Activated T-cell treated with anti-CD3 and anti-CD28 coated beads, Interleukin-2, amount 50 U/mL, for 4 hours (primary cell): ENCODE data around the gene ARGLU1. TPM values are rescaled to one million over a fixed set of nuclear protein-coding genes. Genes with fewer than 3 reads are reported as not detected.
A peak's percentile ranks its signal among the peaks of the same experiment; 100 is the strongest.

Experiments used
- ATAC-seq, 2 donors: fragments of 200-7000 bp; cut with Tn5 transposase; one replicate each; pipeline ENCODE4 v1.10.0; 2021
- DNase-seq: peaks from one replicate; pipeline ENCODE4 v3.0.0-alpha.2; 2020
- H3K27me3 Mint-ChIP-seq: one replicate; pipeline ENCODE4 v1.8.0; 2021; ENCODE audit warnings: low read depth, mixed read lengths
- H3K36me3 Mint-ChIP-seq: one replicate; pipeline ENCODE4 v1.8.0; 2022; ENCODE audit warnings: mixed read lengths; ENCODE audit not compliant: insufficient read depth
- H3K4me1 Mint-ChIP-seq: one replicate; pipeline ENCODE4 v1.8.0; 2021; ENCODE audit warnings: low read depth, mixed read lengths
- H3K4me3 Mint-ChIP-seq: one replicate; pipeline ENCODE4 v1.8.0; 2021; ENCODE audit warnings: mild to moderate bottlenecking, moderate library complexity, mixed read lengths
- H3K9me3 Mint-ChIP-seq: one replicate; pipeline ENCODE4 v1.8.0; 2021; ENCODE audit warnings: mixed read lengths
- total RNA-seq, 3 donors: library from RNA; stranded (reverse); gene quantifications; one replicate each; pipeline ENCODE4 v1.2.1, GENCODE V29; 2021

ARGLU1 gene
- total RNA-seq, 3 donors from 2014 or later: 71.9 to 78.9 (median 73.2) TPM

GRCh38 chr13:106596275-106596937 is 28.5 kb upstream of the ARGLU1 start:
- H3K4me1 Mint-ChIP-seq: peaks cover 10% of the 10 kb centered on the region
- H3K9me3 Mint-ChIP-seq: no peaks in the 10 kb centered on the region
- H3K36me3 Mint-ChIP-seq: no peaks in the 10 kb centered on the region
- no peak for DNase-seq
- peaks cover 16% of the 10 kb centered on the region for H3K27me3 Mint-ChIP-seq
- ATAC-seq: no peak
- H3K4me3 Mint-ChIP-seq: no peak overlapping the region

- Mint-ChIP-seq H3K36me3 (no peaks in the 10 kb centered on the region), H3K9me3 (no peaks in the 10 kb centered on the region), H3K4me1 (peaks cover 8% of the 10 kb centered on the region), H3K27me3 (peaks cover 17% of the 10 kb centered on the region), H3K4me3 (no peak overlapping the region)
- DNase-seq (no peak), ATAC-seq (no peak)
These were observed 27.7 kb upstream of the ARGLU1 start for GRCh38 chr13:106595625-106596024.

- peaks cover 2% of the 10 kb centered on the region for H3K4me1 Mint-ChIP-seq
- no peak for ATAC-seq
- H3K27me3 Mint-ChIP-seq: peaks cover 17% of the 10 kb centered on the region
- no peaks in the 10 kb centered on the region for H3K9me3 Mint-ChIP-seq
- DNase-seq: no peak
- no peaks in the 10 kb centered on the region for H3K36me3 Mint-ChIP-seq
- no peak overlapping the region for H3K4me3 Mint-ChIP-seq
These were observed 27.0 kb upstream of the ARGLU1 start for GRCh38 chr13:106594980-106595379.

GRCh38 chr13:106593132-106593531 is 25.2 kb upstream of the ARGLU1 start:
- H3K36me3 Mint-ChIP-seq: no peaks in the 10 kb centered on the region
- H3K4me1 Mint-ChIP-seq: no peaks in the 10 kb centered on the region
- H3K9me3 Mint-ChIP-seq: no peaks in the 10 kb centered on the region
- H3K27me3 Mint-ChIP-seq: peaks cover 25% of the 10 kb centered on the region
- DNase-seq (no peak), ATAC-seq (no peak)
- H3K4me3 Mint-ChIP-seq: no peak overlapping the region

GRCh38 chr13:106591299-106591698 is 23.4 kb upstream of the ARGLU1 start:
- Mint-ChIP-seq H3K9me3 (peaks cover 8% of the 10 kb centered on the region), H3K36me3 (peaks cover 1% of the 10 kb centered on the region), H3K4me3 (no peak overlapping the region), H3K27me3 (peaks cover 21% of the 10 kb centered on the region), H3K4me1 (no peaks in the 10 kb centered on the region)
- ATAC-seq: no peak
- DNase-seq: no peak

- ATAC-seq (no peak), DNase-seq (no peak)
- Mint-ChIP-seq H3K9me3 (peaks cover 21% of the 10 kb centered on the region), H3K36me3 (peaks cover 1% of the 10 kb centered on the region), H3K4me1 (no peaks in the 10 kb centered on the region), H3K27me3 (peaks cover 21% of the 10 kb centered on the region), H3K4me3 (no peak overlapping the region)
These were observed 21.8 kb upstream of the ARGLU1 start for GRCh38 chr13:106589716-106590115.

- DNase-seq (no peak), ATAC-seq (no peak)
- Mint-ChIP-seq H3K4me1 (no peaks in the 10 kb centered on the region), H3K9me3 (peaks cover 24% of the 10 kb centered on the region), H3K4me3 (no peak overlapping the region), H3K27me3 (peaks cover 21% of the 10 kb centered on the region), H3K36me3 (peaks cover 1% of the 10 kb centered on the region)
These were observed 20.4 kb upstream of the ARGLU1 start for GRCh38 chr13:106588367-106588766.

GRCh38 chr13:106587787-106588186 is 19.9 kb upstream of the ARGLU1 start:
- DNase-seq (no peak), ATAC-seq (no peak)
- no peaks in the 10 kb centered on the region for H3K4me1 Mint-ChIP-seq
- peaks cover 24% of the 10 kb centered on the region for H3K9me3 Mint-ChIP-seq
- no peak overlapping the region for H3K4me3 Mint-ChIP-seq
- peaks cover 15% of the 10 kb centered on the region for H3K27me3 Mint-ChIP-seq
- H3K36me3 Mint-ChIP-seq: peaks cover 1% of the 10 kb centered on the region

- Mint-ChIP-seq H3K27me3 (peaks cover 12% of the 10 kb centered on the region), H3K4me3 (no peak overlapping the region), H3K4me1 (no peaks in the 10 kb centered on the region), H3K36me3 (peaks cover 1% of the 10 kb centered on the region), H3K9me3 (peaks cover 24% of the 10 kb centered on the region)
- DNase-seq (no peak), ATAC-seq (no peak)
These were observed 18.8 kb upstream of the ARGLU1 start for GRCh38 chr13:106586648-106587166.

GRCh38 chr13:106581225-106581624 is 13.3 kb upstream of the ARGLU1 start:
- Mint-ChIP-seq H3K9me3 (peaks cover 15% of the 10 kb centered on the region), H3K4me1 (no peaks in the 10 kb centered on the region), H3K4me3 (no peak overlapping the region), H3K27me3 (peaks cover 2% of the 10 kb centered on the region), H3K36me3 (peaks cover 3% of the 10 kb centered on the region)
- ATAC-seq (no peak), DNase-seq (no peak)

GRCh38 chr13:106575896-106576295 is 8.0 kb upstream of the ARGLU1 start:
- no peaks in the 10 kb centered on the region for H3K9me3 Mint-ChIP-seq
- no peak for DNase-seq
- ATAC-seq: no peak
- no peaks in the 10 kb centered on the region for H3K4me1 Mint-ChIP-seq
- H3K27me3 Mint-ChIP-seq: no peaks in the 10 kb centered on the region
- no peak overlapping the region for H3K4me3 Mint-ChIP-seq
- peaks cover 8% of the 10 kb centered on the region for H3K36me3 Mint-ChIP-seq

- Mint-ChIP-seq H3K36me3 (peaks cover 8% of the 10 kb centered on the region), H3K4me3 (no peak overlapping the region), H3K9me3 (no peaks in the 10 kb centered on the region), H3K27me3 (no peaks in the 10 kb centered on the region), H3K4me1 (peaks cover 9% of the 10 kb centered on the region)
- no peak for DNase-seq
- ATAC-seq: no peak
These were observed 5.9 kb upstream of the ARGLU1 start for GRCh38 chr13:106573868-106574267.

- DNase-seq (no peak), ATAC-seq (no peak)
- Mint-ChIP-seq H3K27me3 (no peaks in the 10 kb centered on the region), H3K4me1 (peaks cover 13% of the 10 kb centered on the region), H3K9me3 (no peaks in the 10 kb centered on the region), H3K36me3 (peaks cover 5% of the 10 kb centered on the region), H3K4me3 (no peak overlapping the region)
These were observed 5.4 kb upstream of the ARGLU1 start for GRCh38 chr13:106573284-106573846.

- ATAC-seq (peak; percentile 25 to 27), DNase-seq (peak; percentile 72)
- Mint-ChIP-seq H3K36me3 (peaks cover 5% of the 10 kb centered on the region), H3K9me3 (no peaks in the 10 kb centered on the region), H3K27me3 (no peaks in the 10 kb centered on the region), H3K4me3 (peak overlapping the region; percentile 10), H3K4me1 (peaks cover 29% of the 10 kb centered on the region)
These were observed 2.4 kb upstream of the ARGLU1 start for GRCh38 chr13:106570299-106570852.
